Ecto neural progenitor cell (in vitro differentiated cells): ENCODE measurements around the gene CSNK1G3.

Source experiments
- DNase-seq: peaks from one replicate; pipeline ENCODE4 v3.0.0-alpha.2; 2018; ENCODE audit warnings: low spot score

The CSNK1G3 gene

DNA sequence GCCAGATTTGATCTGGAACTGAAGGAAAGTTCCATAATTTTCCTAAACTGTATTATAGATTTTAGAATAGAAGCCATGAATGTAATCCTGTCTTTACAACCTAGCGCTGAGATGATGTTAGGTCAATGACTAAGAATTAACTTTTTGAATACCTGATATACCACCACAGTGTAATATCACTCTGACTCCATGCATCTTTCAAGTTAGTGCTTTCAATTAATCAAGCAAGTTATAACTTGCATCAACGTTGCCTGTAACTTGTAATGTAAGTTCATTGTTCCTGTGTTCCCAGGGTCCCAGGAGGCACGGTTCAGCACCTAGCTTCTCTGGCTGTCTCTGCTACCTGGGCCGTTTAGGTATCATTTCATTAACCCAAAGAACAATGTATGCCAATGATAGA lies 139.3 kb downstream of the CSNK1G3 start:
- no peak for DNase-seq

DNA sequence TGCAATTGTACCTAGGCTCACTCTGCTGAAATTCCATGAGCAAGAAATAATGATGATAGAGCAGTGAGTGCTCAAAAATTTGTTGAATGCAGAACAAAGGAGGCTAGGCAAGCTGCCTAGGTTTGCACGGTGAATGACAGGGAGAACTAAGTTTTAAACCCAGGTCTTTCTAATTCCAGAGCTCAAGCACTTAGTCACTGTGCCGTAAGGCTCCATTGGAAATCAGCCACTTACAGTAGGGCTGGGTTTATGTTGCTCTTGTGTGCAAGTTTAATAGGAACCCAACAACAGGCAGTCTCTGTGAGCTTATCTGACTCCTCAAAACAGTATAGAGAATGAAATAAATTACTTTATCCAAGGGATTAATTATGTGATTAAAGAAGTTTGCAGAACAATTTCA lies 147.0 kb downstream of the CSNK1G3 start:
- DNase-seq, result no peak

DNA sequence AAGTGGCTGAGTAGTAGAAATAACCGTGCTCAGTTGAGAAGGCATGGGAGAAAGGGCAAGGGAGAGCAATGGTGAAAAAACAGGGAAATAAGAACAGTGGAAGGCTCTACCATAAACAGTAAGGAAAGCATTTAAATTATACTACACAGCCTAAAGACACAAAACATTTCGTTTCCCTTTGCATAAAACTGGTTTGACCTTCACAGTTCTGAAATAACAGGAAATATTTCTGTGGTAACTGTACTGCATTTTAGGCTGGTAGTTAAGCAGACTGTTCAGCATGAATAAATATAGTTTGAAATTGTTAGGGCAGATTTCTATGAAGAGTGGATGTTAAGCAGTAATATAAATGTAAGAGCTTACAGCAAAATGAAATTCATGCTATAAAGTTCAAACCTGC lies 147.5 kb downstream of the CSNK1G3 start:
- no peak for DNase-seq

DNA sequence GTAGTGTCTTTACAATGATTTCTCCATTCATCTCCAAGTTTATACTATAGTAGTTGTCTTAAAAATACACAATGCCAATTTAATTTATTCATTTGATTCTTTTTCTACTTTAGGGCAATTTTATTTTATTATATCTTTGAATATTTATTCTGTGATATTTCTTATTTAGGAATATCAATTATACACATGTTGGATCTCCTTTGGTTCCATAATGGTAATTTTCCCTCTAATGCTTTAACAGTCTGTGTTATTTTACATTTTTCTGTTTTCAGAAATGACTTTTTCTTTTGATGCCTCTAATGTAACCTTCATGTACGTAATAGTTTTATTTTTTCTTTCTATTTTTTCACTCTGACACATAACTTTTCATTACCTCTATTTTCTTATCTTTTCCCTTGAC lies 153.0 kb downstream of the CSNK1G3 start:
- DNase-seq, result no peak

DNA sequence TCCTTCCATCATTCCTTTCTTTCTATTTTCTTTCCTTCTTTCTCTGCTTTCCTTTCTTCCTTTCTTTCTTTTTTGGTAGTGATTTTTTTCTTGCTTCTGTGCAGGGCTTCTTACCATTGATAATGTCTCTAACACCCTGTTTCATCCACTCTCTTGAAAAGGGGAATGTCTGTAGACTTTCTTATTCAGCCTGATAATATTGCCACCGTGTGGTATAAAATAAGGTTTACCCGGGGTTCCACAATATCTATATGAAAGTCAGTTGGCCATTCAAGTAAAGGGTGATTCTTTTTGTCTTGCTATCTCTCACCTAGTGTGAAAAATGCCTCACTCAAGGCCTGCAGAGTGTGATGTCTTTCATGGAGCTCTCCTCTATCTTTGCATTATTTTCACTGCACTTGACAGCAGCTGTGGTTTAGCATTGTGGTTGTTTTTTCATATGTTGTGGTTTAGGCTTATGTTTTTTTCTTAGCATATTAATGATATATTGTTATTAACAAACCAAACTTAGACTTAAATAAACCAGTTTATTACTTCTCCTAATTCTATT lies 153.9 kb downstream of the CSNK1G3 start:
- no peak for DNase-seq
